Measurements from ENCODE around the gene NAGPA. TPM values are rescaled to one million over a fixed set of nuclear protein-coding genes. Genes with fewer than 3 reads are reported as not detected.

Gene NAGPA
- total and polyA plus RNA-seq, 2 donors from 2014 or later = 13.8 to 14.5 TPM

DNA sequence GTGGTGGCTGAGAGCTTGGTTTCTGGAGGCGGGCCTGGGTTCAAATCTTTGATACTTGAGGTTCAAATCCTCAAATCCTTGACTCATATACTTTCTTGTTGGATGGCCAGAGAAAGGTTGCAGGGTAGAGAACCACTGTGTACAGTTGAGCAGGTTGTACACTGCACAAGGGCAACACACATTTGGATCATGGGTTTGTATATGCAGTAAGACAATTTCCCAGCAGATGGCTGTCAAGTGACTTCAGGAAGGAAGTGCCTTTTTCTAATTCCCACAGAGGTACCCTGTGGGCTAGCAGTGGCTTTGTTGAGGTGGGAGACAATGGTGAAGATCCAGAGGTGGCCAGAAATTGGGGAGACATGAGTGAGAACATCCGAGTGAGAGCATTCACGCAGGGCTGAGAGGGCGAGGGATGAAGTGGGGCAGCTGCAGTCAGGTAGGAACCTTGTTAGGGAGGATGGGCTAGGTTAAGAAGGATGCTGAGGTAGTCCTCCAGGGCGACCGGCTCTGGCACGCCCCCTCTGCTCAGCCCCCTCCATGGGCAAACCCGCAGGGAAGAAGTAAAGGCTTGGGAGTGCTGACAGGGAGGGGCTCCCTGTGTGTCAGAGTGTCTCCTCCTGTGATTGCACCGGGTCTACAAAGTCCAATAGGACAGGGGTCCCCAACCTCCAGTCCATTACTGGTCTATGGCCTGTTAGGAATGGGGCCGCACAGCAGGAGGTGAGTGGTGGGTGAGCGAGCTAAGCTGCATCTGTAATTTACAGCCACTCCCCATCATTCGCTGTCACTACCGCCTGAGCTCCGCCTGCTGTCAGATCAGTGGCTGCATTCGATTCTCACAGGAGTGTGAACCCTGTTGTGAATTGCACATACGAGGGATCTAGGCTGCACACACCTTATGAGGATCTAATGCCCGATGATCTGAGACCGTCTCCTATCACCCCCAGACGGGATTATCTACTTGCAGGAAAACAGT lies 29.3 kb upstream of the NAGPA start:
- Histone ChIP-seq H3K4me1 (ENCODE audit: control insufficient read depth in 2 of 3, insufficient read depth in 2 of 3, low read depth in 1 of 3, low read length in 3 of 3) (peaks cover 0 to 2% (median 0%) of the 10 kb centered on the region in 3 donors), H3K27me3 (ENCODE audit: control insufficient read depth, insufficient read depth, low read length) (no peaks in the 10 kb centered on the region), H3K27ac (ENCODE audit: low read depth in 2 of 2, low read length in 2 of 2) (no peak overlapping the region), H3K4me3 (ENCODE audit: low read length in 3 of 3) (no peak overlapping the region), H3K9ac (ENCODE audit: low read length in 3 of 3) (no peak overlapping the region), H3K9me3 (ENCODE audit: control insufficient read depth in 2 of 3, insufficient read depth in 1 of 3, low read length in 3 of 3) (no peaks in the 10 kb centered on the region), H3K36me3 (ENCODE audit: control insufficient read depth in 2 of 3, insufficient read depth in 3 of 3, low read length in 3 of 3) (no peaks in the 10 kb centered on the region)
- no peak for TF ChIP-seq CTCF (IDR thresholded peaks at IDR 0.05; ENCODE audit: borderline replicate concordance, extremely low read depth, insufficient read depth)
- DNase-seq (no peak), FAIRE-seq (no peak)
- intact Hi-C loops (cut with DNase I) = no loop called here

DNA sequence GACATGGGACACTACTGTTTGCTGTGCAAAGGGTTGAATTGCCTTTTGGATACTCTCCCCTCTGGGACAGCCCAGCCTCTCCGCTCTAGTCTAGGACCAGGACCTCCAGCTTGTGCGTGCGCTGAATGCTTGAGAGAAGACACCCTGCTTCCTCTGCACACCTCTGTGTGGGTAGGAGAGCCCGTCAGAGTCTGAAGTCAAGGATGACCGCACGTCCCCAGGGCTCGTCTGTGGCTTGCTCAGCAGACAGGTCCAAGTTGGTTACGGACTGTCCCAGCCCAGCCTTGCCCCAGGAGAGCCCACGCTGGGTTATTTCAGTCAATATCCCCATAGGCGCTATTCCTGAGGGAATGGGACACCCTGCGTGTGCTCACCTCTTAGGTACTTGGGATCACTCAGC lies 28.3 kb upstream of the NAGPA start:
- Histone ChIP-seq H3K27me3 (ENCODE audit: control insufficient read depth, insufficient read depth, low read length) (no peaks in the 10 kb centered on the region), H3K9ac (ENCODE audit: low read length in 3 of 3) (no peak overlapping the region), H3K4me3 (ENCODE audit: low read length in 3 of 3) (no peak overlapping the region), H3K27ac (ENCODE audit: low read depth in 2 of 2, low read length in 2 of 2) (no peak overlapping the region), H3K4me1 (ENCODE audit: control insufficient read depth in 2 of 3, insufficient read depth in 2 of 3, low read depth in 1 of 3, low read length in 3 of 3) (peaks cover 0 to 2% (median 0%) of the 10 kb centered on the region in 3 donors), H3K36me3 (ENCODE audit: control insufficient read depth in 2 of 3, insufficient read depth in 3 of 3, low read length in 3 of 3) (no peaks in the 10 kb centered on the region), H3K9me3 (ENCODE audit: control insufficient read depth in 2 of 3, insufficient read depth in 1 of 3, low read length in 3 of 3) (no peaks in the 10 kb centered on the region)
- intact Hi-C loops (cut with DNase I) = no loop called here
- FAIRE-seq (no peak), DNase-seq (no peak)
- no peak for TF ChIP-seq CTCF (IDR thresholded peaks at IDR 0.05; ENCODE audit: borderline replicate concordance, extremely low read depth, insufficient read depth)

GRCh38 chr16:5060073-5060641 lies 26.4 kb upstream of the NAGPA start:
- H3K36me3 ChIP-seq (ENCODE audit: control insufficient read depth in 2 of 3, insufficient read depth in 3 of 3, low read length in 3 of 3) = no peaks in the 10 kb centered on the region
- no peak for TF ChIP-seq CTCF (IDR thresholded peaks at IDR 0.05; ENCODE audit: borderline replicate concordance, extremely low read depth, insufficient read depth)
- H3K27ac ChIP-seq (ENCODE audit: low read depth in 2 of 2, low read length in 2 of 2) = no peak overlapping the region
- no peak for DNase-seq
- no peak for FAIRE-seq
- no peaks in the 10 kb centered on the region for H3K9me3 ChIP-seq (ENCODE audit: control insufficient read depth in 2 of 3, insufficient read depth in 1 of 3, low read length in 3 of 3)
- H3K9ac ChIP-seq (ENCODE audit: low read length in 3 of 3) = no peak overlapping the region
- H3K4me3 ChIP-seq (ENCODE audit: low read length in 3 of 3) = no peak overlapping the region
- H3K4me1 ChIP-seq (ENCODE audit: control insufficient read depth in 2 of 3, insufficient read depth in 2 of 3, low read depth in 1 of 3, low read length in 3 of 3) = no peaks in the 10 kb centered on the region
- H3K27me3 ChIP-seq (ENCODE audit: control insufficient read depth, insufficient read depth, low read length) = no peaks in the 10 kb centered on the region
- intact Hi-C loops (cut with DNase I) = no loop called here

All from kidney (tissue), 14 donors.